Measurements from ENCODE around the gene SEPTIN2.
"Not testable (repeated sequence)": the region's sequence is repeated elsewhere in the genome, so short reads cannot be mapped to it uniquely, and the experiment has no call there.

Gene SEPTIN2

GRCh38 chr2:241391892-241392665 is 76.4 kb downstream of the SEPTIN2 start:
- H3K9me3 ChIP-seq (ENCODE audit: control insufficient read depth in 1 of 2, low read length in 2 of 2): no peaks in the 10 kb centered on the region
- H3K4me3 ChIP-seq (ENCODE audit: low read depth in 1 of 2, low read length in 2 of 2): no peak overlapping the region
- H3K27me3 ChIP-seq (ENCODE audit: low read depth, low read length): no peaks in the 10 kb centered on the region
- H3K27ac ChIP-seq (ENCODE audit: low read length): no peak overlapping the region
- no peaks in the 10 kb centered on the region for H3K4me1 ChIP-seq (ENCODE audit: control insufficient read depth in 1 of 2, insufficient read depth in 2 of 2, low read length in 2 of 2)
- H3K36me3 ChIP-seq (ENCODE audit: control insufficient read depth in 1 of 2, insufficient read depth in 2 of 2, low read length in 2 of 2): peaks cover 6 to 7% of the 10 kb centered on the region in 2 donors

GRCh38 chr2:241392753-241393152 is 77.0 kb downstream of the SEPTIN2 start:
- H3K27ac ChIP-seq (ENCODE audit: low read length); H3K9me3 ChIP-seq (ENCODE audit: control insufficient read depth in 1 of 2, low read length in 2 of 2); H3K4me3 ChIP-seq (ENCODE audit: low read depth in 1 of 2, low read length in 2 of 2); H3K36me3 ChIP-seq (ENCODE audit: control insufficient read depth in 1 of 2, insufficient read depth in 2 of 2, low read length in 2 of 2); H3K27me3 ChIP-seq (ENCODE audit: low read depth, low read length); H3K4me1 ChIP-seq (ENCODE audit: control insufficient read depth in 1 of 2, insufficient read depth in 2 of 2, low read length in 2 of 2): not testable (repeated sequence)

GRCh38 chr2:241393524-241394196 is 77.9 kb downstream of the SEPTIN2 start:
- H3K9me3 ChIP-seq (ENCODE audit: control insufficient read depth in 1 of 2, low read length in 2 of 2): no peaks in the 10 kb centered on the region
- no peaks in the 10 kb centered on the region for H3K4me1 ChIP-seq (ENCODE audit: control insufficient read depth in 1 of 2, insufficient read depth in 2 of 2, low read length in 2 of 2)
- peaks cover 6 to 7% of the 10 kb centered on the region in 2 donors for H3K36me3 ChIP-seq (ENCODE audit: control insufficient read depth in 1 of 2, insufficient read depth in 2 of 2, low read length in 2 of 2)
- no peaks in the 10 kb centered on the region for H3K27me3 ChIP-seq (ENCODE audit: low read depth, low read length)
- H3K27ac ChIP-seq (ENCODE audit: low read length): no peak overlapping the region
- H3K4me3 ChIP-seq (ENCODE audit: low read depth in 1 of 2, low read length in 2 of 2): no peak overlapping the region

GRCh38 chr2:241396809-241397208 is 81.1 kb downstream of the SEPTIN2 start:
- not testable (repeated sequence) for H3K27ac ChIP-seq (ENCODE audit: low read length); H3K36me3 ChIP-seq (ENCODE audit: control insufficient read depth in 1 of 2, insufficient read depth in 2 of 2, low read length in 2 of 2); H3K4me1 ChIP-seq (ENCODE audit: control insufficient read depth in 1 of 2, insufficient read depth in 2 of 2, low read length in 2 of 2); H3K4me3 ChIP-seq (ENCODE audit: low read depth in 1 of 2, low read length in 2 of 2); H3K9me3 ChIP-seq (ENCODE audit: control insufficient read depth in 1 of 2, low read length in 2 of 2); H3K27me3 ChIP-seq (ENCODE audit: low read depth, low read length)

GRCh38 chr2:241399941-241400922 is 84.5 kb downstream of the SEPTIN2 start:
- peaks cover 6% of the 10 kb centered on the region in 2 donors for H3K36me3 ChIP-seq (ENCODE audit: control insufficient read depth in 1 of 2, insufficient read depth in 2 of 2, low read length in 2 of 2)
- no peaks in the 10 kb centered on the region for H3K4me1 ChIP-seq (ENCODE audit: control insufficient read depth in 1 of 2, insufficient read depth in 2 of 2, low read length in 2 of 2)
- no peak overlapping the region for H3K4me3 ChIP-seq (ENCODE audit: low read depth in 1 of 2, low read length in 2 of 2)
- H3K9me3 ChIP-seq (ENCODE audit: control insufficient read depth in 1 of 2, low read length in 2 of 2): no peaks in the 10 kb centered on the region
- H3K27ac ChIP-seq (ENCODE audit: low read length): peak overlapping the region; percentile 8
- H3K27me3 ChIP-seq (ENCODE audit: low read depth, low read length): no peaks in the 10 kb centered on the region

All from muscle layer of duodenum (tissue), 2 donors.